Stomach (tissue), 9 donors: Measurements from ENCODE around the gene GSDMA. TPM values are rescaled to one million over a fixed set of nuclear protein-coding genes. Genes with fewer than 3 reads are reported as not detected.

Source experiments
- DNase-seq, 2 donors: peaks; one replicate each; pipeline versions ENCODE4 v3.0.0 to v3.0.0-alpha.2; 2013 to 2019
- H3K27ac ChIP-seq, 5 donors: fragments of 200-600 bp in 4 of 5; sonication (generic) in 4 of 5; one replicate each; pipeline ENCODE4 v1.5.1; 2013 to 2019; ENCODE audit warnings: mild to moderate bottlenecking in 1 of 5, moderate library complexity in 1 of 5
- H3K27me3 ChIP-seq, 3 donors: fragments of 200-600 bp; sonication (generic); one replicate each; pipeline ENCODE4 v1.5.1; 2017 to 2019; ENCODE audit warnings: mixed run types in 1 of 3
- H3K36me3 ChIP-seq, 4 donors: fragments of 200-600 bp; sonication (generic); 1 replicate in 3 of 4; 2 replicates in 1 of 4; pipeline ENCODE4 v1.5.1; 2016 to 2019
- H3K4me1 ChIP-seq, 4 donors: fragments of 200-600 bp; sonication (generic); one replicate each; pipeline ENCODE4 v1.5.1; 2016 to 2019
- H3K4me3 ChIP-seq, 4 donors: fragments of 200-600 bp; sonication (generic) in 3 of 4; one replicate each; pipeline ENCODE4 v1.5.1; 2016 to 2019; ENCODE audit warnings: mild to moderate bottlenecking in 1 of 4
- H3K9me3 ChIP-seq, 4 donors: fragments of 200-600 bp; sonication (generic); one replicate each; pipeline ENCODE4 v1.5.1; 2016 to 2019
- EP300 ChIP-seq: sonication (generic); formaldehyde crosslinking; IDR thresholded peaks from one replicate; pipeline ENCODE4 v1.6.1; 2017; ENCODE audit warnings: antibody characterized with exemption
- POLR2A ChIP-seq, 4 donors: fragments of 450-650 bp; IDR thresholded peaks; one replicate each; pipeline ENCODE4 v1.6.1; 2016; ENCODE audit warnings: antibody characterized with exemption in 4 of 4, control low read depth in 2 of 4, mild to moderate bottlenecking in 1 of 4, moderate library complexity in 1 of 4
- POLR2AphosphoS5 ChIP-seq, 3 donors: sonication (generic); formaldehyde crosslinking; IDR thresholded peaks; one replicate each; pipeline ENCODE4 v1.6.1; 2016; ENCODE audit warnings: antibody characterized with exemption in 3 of 3
- WGBS, 5 donors: extraction: QIAGEN DNeasy Blood & Tissue Kit in 3 of 5; methylation state at CpG; one replicate each; pipeline versions ENCODE4 v1.1.5 to v1.1.7; 2013 to 2018; 5-methylcytosine and 5-hydroxymethylcytosine counted together
- intact Hi-C: fragments of 100-400 bp; cut with DNase I; formaldehyde crosslinking; loops from one replicate; pipeline ENCODE4 v1.15.1; 2023; ENCODE audit warnings: low total_unique reads
- polyA plus RNA-seq, 3 donors: library from polyadenylated mRNA; stranded (reverse); fragments of 200-250 nt; gene quantifications; one replicate each; pipeline ENCODE4 v1.2.3, GENCODE V29; 2013
- total RNA-seq, 5 donors: library from RNA; depleted of rRNA; stranded (reverse); fragments of >200 nt; gene quantifications; one replicate each; pipeline versions ENCODE4 v1.1.0 to v1.2.3, GENCODE V29; 2014 to 2016
- TF ChIP-seq, protein P1 (sequence below), 7 experiments: fragments of 450-650 bp in 4 of 7; fragments of 200-600 bp in 3 of 7; sonication (generic) in 3 of 7; IDR thresholded peaks; one replicate each; pipeline ENCODE4 v1.5.1; 2016 to 2019; ENCODE audit warnings: antibody characterized with exemption in 7 of 7, control low read depth in 2 of 7, mild to moderate bottlenecking in 1 of 7
- donor health status: healthy with polysubstance abuse.
- donor health status: Bipolar disorder and iron deficiency.
- donor health status: healthy.

The GSDMA gene
- total and polyA plus RNA-seq, 8 donors = 0.08 to 0.92 TPM; not detected in 6

DNA sequence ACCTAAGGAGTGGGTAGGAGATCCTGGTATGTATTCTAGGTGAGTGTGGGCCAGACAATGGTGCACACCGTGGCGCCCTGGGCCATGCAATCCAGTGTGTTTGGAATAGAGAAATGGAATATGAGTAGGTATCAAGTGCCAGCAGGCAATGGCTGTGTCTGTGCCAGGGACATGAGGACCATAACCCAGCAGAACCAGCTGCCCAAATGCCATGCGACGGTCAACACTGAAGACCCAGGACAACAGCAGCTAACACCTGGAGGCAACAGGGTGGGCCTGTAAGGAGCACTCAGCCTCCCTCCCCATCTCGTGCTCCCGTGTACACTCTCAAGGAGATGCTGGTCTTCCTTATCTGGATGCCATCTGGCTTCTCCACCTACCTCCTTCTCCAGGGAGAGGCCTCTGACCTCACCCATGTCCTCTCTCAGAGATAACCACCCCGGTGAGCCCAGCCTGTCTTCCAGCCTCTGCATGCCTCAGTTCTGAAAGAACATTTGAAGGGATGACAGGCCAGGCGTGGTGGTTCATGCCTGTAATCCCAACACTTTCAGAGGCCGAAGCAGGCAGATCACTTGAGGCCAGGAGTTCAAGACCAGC, 43.6 kb upstream of the GSDMA start:
- peak overlapping the region in 2 of 5 donors; percentile 76 to 83 for H3K27ac ChIP-seq

DNA sequence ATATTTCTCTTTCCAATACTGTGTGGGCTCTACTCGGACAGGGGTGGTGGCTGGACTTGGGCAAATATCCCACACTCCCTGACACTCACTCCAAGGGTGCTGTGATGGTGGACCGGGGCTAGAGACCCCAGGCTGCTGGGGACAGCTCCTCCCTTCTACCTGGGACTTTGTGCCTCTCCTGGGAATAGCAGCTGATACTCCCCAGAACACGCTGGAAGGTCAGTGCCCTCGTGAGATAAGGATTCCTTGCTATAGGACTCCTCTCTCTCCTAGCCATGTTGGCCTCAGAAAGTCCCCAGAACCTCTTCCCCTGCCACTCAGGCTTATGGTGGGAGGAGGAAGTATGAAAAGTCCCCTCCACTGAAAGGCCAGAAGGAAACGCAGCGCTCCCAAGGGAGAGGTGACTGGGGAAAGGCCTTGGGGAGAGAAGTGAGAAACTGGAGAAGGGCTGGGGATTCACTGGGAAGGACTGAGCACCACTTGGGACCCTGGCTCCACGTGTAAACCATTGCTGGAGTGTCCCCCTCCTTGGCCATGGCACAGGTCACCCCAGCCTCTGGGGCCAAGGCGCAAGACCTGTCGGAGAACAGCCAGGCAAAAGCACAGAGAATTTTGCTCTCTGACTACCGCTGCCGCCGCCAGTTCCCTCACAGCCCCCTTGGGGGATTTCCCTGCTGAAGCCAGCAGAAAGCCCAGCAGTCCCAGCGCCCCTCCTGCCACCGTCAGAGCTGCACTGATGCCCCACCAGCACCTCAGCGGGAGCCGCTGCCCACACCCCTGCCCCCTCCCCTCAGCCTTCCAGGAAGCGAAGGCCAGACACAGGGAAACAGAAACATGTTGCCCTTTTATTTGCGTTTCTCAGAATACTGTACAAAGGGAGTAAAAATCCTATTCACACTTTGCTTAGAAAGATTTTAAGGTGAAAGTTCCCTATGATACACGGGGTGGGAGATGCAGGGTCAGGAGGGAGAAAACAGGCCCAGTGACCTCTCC, 42.3 kb upstream of the GSDMA start:
- intact Hi-C loops = no loop called here
- DNase-seq = peak in 1 of 2 donors; percentile 63
- 55 to 70% (median 67%) methylated on average over 16 to 19 of the region's 19 CpGs for WGBS, 5 donors
- H3K9me3 ChIP-seq = no peaks in the 10 kb centered on the region
- TF ChIP-seq POLR2A (IDR thresholded peaks at IDR 0.05) (no peak), POLR2AphosphoS5 (IDR thresholded peaks at IDR 0.05) (no peak), EP300 (no peak)
- TF ChIP-seq, protein P1, sequence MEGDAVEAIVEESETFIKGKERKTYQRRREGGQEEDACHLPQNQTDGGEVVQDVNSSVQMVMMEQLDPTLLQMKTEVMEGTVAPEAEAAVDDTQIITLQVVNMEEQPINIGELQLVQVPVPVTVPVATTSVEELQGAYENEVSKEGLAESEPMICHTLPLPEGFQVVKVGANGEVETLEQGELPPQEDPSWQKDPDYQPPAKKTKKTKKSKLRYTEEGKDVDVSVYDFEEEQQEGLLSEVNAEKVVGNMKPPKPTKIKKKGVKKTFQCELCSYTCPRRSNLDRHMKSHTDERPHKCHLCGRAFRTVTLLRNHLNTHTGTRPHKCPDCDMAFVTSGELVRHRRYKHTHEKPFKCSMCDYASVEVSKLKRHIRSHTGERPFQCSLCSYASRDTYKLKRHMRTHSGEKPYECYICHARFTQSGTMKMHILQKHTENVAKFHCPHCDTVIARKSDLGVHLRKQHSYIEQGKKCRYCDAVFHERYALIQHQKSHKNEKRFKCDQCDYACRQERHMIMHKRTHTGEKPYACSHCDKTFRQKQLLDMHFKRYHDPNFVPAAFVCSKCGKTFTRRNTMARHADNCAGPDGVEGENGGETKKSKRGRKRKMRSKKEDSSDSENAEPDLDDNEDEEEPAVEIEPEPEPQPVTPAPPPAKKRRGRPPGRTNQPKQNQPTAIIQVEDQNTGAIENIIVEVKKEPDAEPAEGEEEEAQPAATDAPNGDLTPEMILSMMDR (IDR thresholded peaks at IDR 0.05) = no peak
- H3K27me3 ChIP-seq = no peaks in the 10 kb centered on the region
- peaks cover 33 to 63% (median 57%) of the 10 kb centered on the region in 4 donors for H3K36me3 ChIP-seq
- no peak overlapping the region for H3K4me3 ChIP-seq
- peaks cover 13 to 36% (median 21%) of the 10 kb centered on the region in 4 donors for H3K4me1 ChIP-seq
- peak overlapping the region in 1 of 5 donors; percentile 43 for H3K27ac ChIP-seq

More for the DNA sequence above, 43.6 kb upstream of the GSDMA start:
- Histone ChIP-seq H3K4me3 (no peak overlapping the region), H3K9me3 (no peaks in the 10 kb centered on the region), H3K4me1 (peaks cover 2 to 23% (median 8%) of the 10 kb centered on the region in 4 donors), H3K36me3 (peaks cover 33 to 62% (median 58%) of the 10 kb centered on the region in 4 donors), H3K27me3 (no peaks in the 10 kb centered on the region)
- intact Hi-C loops = no loop called here
- WGBS, 5 donors = 93 to 96% (median 95%) methylated on average over 8 to 9 of the region's 9 CpGs
- no peak for TF ChIP-seq POLR2AphosphoS5 (IDR thresholded peaks at IDR 0.05)
- TF ChIP-seq POLR2A (IDR thresholded peaks at IDR 0.05) = no peak
- TF ChIP-seq, protein P1 (IDR thresholded peaks at IDR 0.05) = no peak
- TF ChIP-seq EP300 = no peak
- DNase-seq = no peak

DNA sequence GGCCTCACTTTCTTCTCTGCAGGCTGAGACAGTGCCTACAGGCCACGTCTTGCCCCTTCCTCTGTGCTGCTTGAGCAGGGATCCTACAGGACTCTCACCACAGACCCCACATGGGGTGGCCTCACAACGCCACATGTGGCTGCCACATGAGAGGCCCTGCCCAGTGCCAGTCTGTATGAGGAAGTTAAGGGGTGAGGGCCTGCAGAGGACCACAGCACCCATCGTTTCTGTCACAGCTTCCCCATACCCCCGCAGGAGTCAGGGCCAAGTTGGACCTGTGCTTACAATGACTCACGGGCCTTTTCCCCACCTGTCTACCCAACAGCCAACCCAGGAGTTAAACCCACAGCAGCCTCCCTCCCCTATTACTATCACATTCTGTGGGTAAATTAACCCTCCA, 41.5 kb upstream of the GSDMA start:
- H3K27ac ChIP-seq = peak overlapping the region in 1 of 5 donors; percentile 43
- H3K4me3 ChIP-seq = no peak overlapping the region
- no peak for TF ChIP-seq POLR2AphosphoS5 (IDR thresholded peaks at IDR 0.05)
- no peak for TF ChIP-seq POLR2A (IDR thresholded peaks at IDR 0.05)
- TF ChIP-seq EP300 = no peak
- TF ChIP-seq, protein P1 (IDR thresholded peaks at IDR 0.05) = no peak
- H3K36me3 ChIP-seq = peaks cover 33 to 63% (median 57%) of the 10 kb centered on the region in 4 donors
- WGBS, 5 donors = 55 to 80% (median 63%) methylated on average over 5 of the region's 5 CpGs
- H3K27me3 ChIP-seq = no peaks in the 10 kb centered on the region
- peak in 1 of 2 donors; percentile 36 for DNase-seq
- H3K4me1 ChIP-seq = peaks cover 19 to 44% (median 29%) of the 10 kb centered on the region in 4 donors
- intact Hi-C loops = no loop called here
- no peaks in the 10 kb centered on the region for H3K9me3 ChIP-seq

DNA sequence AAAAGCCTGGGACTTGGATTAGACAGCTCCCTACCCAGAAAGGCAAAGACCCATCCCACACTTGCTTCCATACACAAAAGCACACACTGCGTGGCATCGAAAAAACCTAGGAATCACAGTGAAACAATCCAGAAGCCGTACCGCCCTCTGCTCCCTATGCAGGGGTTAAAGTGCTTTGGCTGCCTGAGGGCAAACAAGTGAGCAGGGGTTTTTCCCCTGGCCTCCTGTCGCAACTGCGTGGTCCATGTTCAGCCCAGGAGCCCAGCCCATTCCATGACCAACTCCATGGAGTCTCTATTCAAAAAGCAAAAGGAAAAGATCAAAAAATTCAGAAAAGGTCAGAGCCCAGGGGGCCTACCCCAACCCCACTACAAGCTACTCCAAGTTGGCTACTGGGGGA, 40.8 kb upstream of the GSDMA start:
- Histone ChIP-seq H3K4me1 (peaks cover 24 to 51% (median 36%) of the 10 kb centered on the region in 4 donors), H3K27ac (peak overlapping the region in 1 of 5 donors; percentile 17), H3K36me3 (peaks cover 33 to 63% (median 54%) of the 10 kb centered on the region in 4 donors), H3K9me3 (no peaks in the 10 kb centered on the region), H3K4me3 (no peak overlapping the region), H3K27me3 (no peaks in the 10 kb centered on the region)
- no peak for TF ChIP-seq POLR2A (IDR thresholded peaks at IDR 0.05)
- TF ChIP-seq, protein P1 (IDR thresholded peaks at IDR 0.05) = no peak
- TF ChIP-seq POLR2AphosphoS5 (IDR thresholded peaks at IDR 0.05) = no peak
- TF ChIP-seq EP300 = no peak
- WGBS, 5 donors = 82 to 86% (median 83%) methylated on average over 6 of the region's 6 CpGs
- intact Hi-C loops = no loop called here
- DNase-seq = no peak
